Stomach (tissue), 4 donors: ENCODE data around the gene TAOK1.

Source experiments
- EP300 ChIP-seq: sonication (generic); formaldehyde crosslinking; IDR thresholded peaks from one replicate; pipeline ENCODE4 v1.6.1; 2017; ENCODE audit warnings: antibody characterized with exemption
- POLR2A ChIP-seq, 4 donors: fragments of 450-650 bp; IDR thresholded peaks; one replicate each; pipeline ENCODE4 v1.6.1; 2016; ENCODE audit warnings: antibody characterized with exemption in 4 of 4, control low read depth in 2 of 4, mild to moderate bottlenecking in 1 of 4, moderate library complexity in 1 of 4
- POLR2AphosphoS5 ChIP-seq, 3 donors: sonication (generic); formaldehyde crosslinking; IDR thresholded peaks; one replicate each; pipeline ENCODE4 v1.6.1; 2016; ENCODE audit warnings: antibody characterized with exemption in 3 of 3
- TF ChIP-seq, protein P1 (sequence below), 7 experiments: fragments of 450-650 bp in 4 of 7; fragments of 200-600 bp in 3 of 7; sonication (generic) in 3 of 7; IDR thresholded peaks; one replicate each; pipeline ENCODE4 v1.5.1; 2016 to 2019; ENCODE audit warnings: antibody characterized with exemption in 7 of 7, control low read depth in 2 of 7, mild to moderate bottlenecking in 1 of 7

GRCh38 chr17:29555840-29556239 is 165.7 kb downstream of the TAOK1 start:
- TF ChIP-seq, protein P1, sequence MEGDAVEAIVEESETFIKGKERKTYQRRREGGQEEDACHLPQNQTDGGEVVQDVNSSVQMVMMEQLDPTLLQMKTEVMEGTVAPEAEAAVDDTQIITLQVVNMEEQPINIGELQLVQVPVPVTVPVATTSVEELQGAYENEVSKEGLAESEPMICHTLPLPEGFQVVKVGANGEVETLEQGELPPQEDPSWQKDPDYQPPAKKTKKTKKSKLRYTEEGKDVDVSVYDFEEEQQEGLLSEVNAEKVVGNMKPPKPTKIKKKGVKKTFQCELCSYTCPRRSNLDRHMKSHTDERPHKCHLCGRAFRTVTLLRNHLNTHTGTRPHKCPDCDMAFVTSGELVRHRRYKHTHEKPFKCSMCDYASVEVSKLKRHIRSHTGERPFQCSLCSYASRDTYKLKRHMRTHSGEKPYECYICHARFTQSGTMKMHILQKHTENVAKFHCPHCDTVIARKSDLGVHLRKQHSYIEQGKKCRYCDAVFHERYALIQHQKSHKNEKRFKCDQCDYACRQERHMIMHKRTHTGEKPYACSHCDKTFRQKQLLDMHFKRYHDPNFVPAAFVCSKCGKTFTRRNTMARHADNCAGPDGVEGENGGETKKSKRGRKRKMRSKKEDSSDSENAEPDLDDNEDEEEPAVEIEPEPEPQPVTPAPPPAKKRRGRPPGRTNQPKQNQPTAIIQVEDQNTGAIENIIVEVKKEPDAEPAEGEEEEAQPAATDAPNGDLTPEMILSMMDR (IDR thresholded peaks at IDR 0.05) = no peak
- no peak for TF ChIP-seq POLR2A (IDR thresholded peaks at IDR 0.05)
- TF ChIP-seq POLR2AphosphoS5 (IDR thresholded peaks at IDR 0.05) = no peak
- TF ChIP-seq EP300 = no peak
